Astrocyte of the spinal cord (primary cell): ENCODE results near the gene PTPN14.

Source experiments
- DNase-seq: peaks from one replicate; pipeline ENCODE4 v3.0.0; 2011; ENCODE audit warnings: low read depth, low spot score
- H3K4me3 ChIP-seq: 2 replicates; pipeline ENCODE4 v1.5.1; 2011; ENCODE audit warnings: low read depth, mild to moderate bottlenecking, low read length, moderate library complexity
- in situ Hi-C: cut with HindIII; loops from 2 replicates; pipeline ENCODE4 v1.10.0; 2017; ENCODE audit warnings: low sequenced_read_pairs
- TF ChIP-seq, protein P1 (sequence below): IDR thresholded peaks from 2 replicates; pipeline ENCODE4 v1.5.1; 2012; ENCODE audit warnings: low read depth, mild to moderate bottlenecking, low read length, inconsistent platforms

PTPN14 gene

DNA sequence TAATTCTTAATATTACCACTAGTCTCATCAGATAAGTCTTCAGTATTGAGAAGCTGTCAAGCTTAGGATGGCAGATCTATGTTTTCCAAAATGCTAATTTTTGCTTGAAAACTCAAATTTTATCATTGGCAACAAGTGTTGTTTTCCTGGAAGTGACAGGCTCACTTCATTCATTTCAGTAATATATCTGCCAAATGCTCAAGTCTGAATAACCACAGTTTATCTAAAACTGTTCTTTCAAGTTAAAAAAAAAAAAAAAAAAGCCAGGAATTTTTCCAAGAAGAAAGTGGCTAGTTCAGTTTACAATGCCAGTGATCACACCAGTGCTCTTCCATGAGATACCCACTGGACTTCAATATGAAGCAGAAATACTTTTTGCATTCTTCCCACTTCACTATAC is 249.9 kb downstream of the PTPN14 start:
- no peak for DNase-seq
- in situ Hi-C loops, result no loop called here

DNA sequence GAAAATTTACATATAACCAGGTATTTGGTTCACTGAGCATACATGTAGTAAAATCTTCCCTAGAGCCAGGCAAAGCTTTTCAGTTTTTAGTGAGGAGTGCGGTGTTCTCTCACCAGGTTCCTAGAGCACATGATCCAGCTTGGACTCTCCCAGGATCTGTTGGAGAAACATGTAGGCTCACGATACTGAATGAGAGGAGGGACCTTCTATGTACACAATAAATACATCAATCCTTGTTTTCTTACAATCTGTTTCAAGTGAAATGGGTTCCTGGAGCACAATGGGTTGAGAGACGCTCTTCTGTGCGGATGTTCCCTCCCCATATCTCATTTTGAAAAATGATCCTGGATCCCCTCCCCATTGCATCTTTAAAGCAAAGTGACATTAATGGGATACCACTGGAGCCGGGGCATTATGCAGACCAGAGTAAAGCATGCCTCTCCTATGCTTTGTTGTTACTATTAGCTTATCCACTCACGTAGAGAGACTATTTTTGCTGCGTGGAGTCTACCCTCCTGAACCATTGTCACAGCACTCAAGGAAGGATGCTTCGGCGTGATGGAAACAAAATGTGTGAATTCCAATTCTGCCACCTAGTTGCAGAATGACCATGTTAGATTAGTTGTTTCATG is 251.1 kb downstream of the PTPN14 start:
- DNase-seq, result no peak
- in situ Hi-C loops, result no loop called here
- TF ChIP-seq, protein P1, sequence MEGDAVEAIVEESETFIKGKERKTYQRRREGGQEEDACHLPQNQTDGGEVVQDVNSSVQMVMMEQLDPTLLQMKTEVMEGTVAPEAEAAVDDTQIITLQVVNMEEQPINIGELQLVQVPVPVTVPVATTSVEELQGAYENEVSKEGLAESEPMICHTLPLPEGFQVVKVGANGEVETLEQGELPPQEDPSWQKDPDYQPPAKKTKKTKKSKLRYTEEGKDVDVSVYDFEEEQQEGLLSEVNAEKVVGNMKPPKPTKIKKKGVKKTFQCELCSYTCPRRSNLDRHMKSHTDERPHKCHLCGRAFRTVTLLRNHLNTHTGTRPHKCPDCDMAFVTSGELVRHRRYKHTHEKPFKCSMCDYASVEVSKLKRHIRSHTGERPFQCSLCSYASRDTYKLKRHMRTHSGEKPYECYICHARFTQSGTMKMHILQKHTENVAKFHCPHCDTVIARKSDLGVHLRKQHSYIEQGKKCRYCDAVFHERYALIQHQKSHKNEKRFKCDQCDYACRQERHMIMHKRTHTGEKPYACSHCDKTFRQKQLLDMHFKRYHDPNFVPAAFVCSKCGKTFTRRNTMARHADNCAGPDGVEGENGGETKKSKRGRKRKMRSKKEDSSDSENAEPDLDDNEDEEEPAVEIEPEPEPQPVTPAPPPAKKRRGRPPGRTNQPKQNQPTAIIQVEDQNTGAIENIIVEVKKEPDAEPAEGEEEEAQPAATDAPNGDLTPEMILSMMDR, result no peak
- no peak overlapping the region for H3K4me3 ChIP-seq

More for the DNA sequence above, 249.9 kb downstream of the PTPN14 start:
- no peak overlapping the region for H3K4me3 ChIP-seq
- TF ChIP-seq, protein P1, result no peak
